IMR-90 (cell line): ENCODE results near the gene BMP8A. TPM values are rescaled to one million over a fixed set of nuclear protein-coding genes. Genes with fewer than 3 reads are reported as not detected.
"Not testable (repeated sequence)": the region's sequence is repeated elsewhere in the genome, so short reads cannot be mapped to it uniquely, and the experiment has no call there.

Experiments used
- ATAC-seq: fragments of 200-7000 bp; cut with Tn5 transposase; 2 replicates; pipeline ENCODE4 v1.9.1; 2020; ENCODE audit warnings: low read depth, mild to moderate bottlenecking, moderate library complexity
- BruUV-seq: library from RNA; stranded (reverse); fragments of 400-500 nt; replicated peaks from 2 replicates; lab custom pipeline; 2021; lab: Mats Ljungman, UMichigan
- CTCF ChIA-PET: fragments of 300-600 bp; formaldehyde crosslinking; extraction: SDS; loops from one replicate; lab custom pipeline; 2021; ENCODE audit warnings: antibody characterized with exemption; lab: Yijun Ruan, JAX
- POLR2A ChIA-PET: fragments of 300-600 bp; sonication (Branson Sonifier 250); formaldehyde crosslinking; loops from one replicate; lab custom pipeline; 2022; ENCODE audit warnings: antibody characterized with exemption; ENCODE audit not compliant: unreplicated experiment; lab: Charles Lee
- DNase-seq: peaks from one replicate; pipeline ENCODE4 v3.0.0; 2013
- H2AFZ ChIP-seq: replicated peaks from 2 replicates; pipeline ENCODE3; 2013; ENCODE audit warnings: low read length, mild to moderate bottlenecking; ENCODE audit not compliant: poor library complexity
- H2AK5ac ChIP-seq: 2 replicates; pipeline ENCODE4 v1.6.1; 2013; ENCODE audit warnings: low read depth, low read length, inconsistent platforms
- H2AK9ac ChIP-seq: replicated peaks from 2 replicates; pipeline ENCODE3; 2013; ENCODE audit warnings: mild to moderate bottlenecking, low read depth, low read length, moderate library complexity; ENCODE audit not compliant: poor library complexity
- H2BK120ac ChIP-seq: 2 replicates; pipeline ENCODE4 v1.6.1; 2013; ENCODE audit warnings: low read depth, low read length, inconsistent platforms
- H2BK15ac ChIP-seq: 3 replicates; pipeline ENCODE4 v1.6.1; 2013; ENCODE audit warnings: low read depth, low read length, inconsistent platforms
- H2BK20ac ChIP-seq: 2 replicates; pipeline ENCODE4 v1.6.1; 2013; ENCODE audit warnings: low read depth, mild to moderate bottlenecking, inconsistent platforms, low read length, moderate library complexity
- H2BK5ac ChIP-seq: 2 replicates; pipeline ENCODE4 v1.6.1; 2013; ENCODE audit warnings: mild to moderate bottlenecking, low read depth, low read length, inconsistent platforms; ENCODE audit not compliant: poor library complexity, severe bottlenecking
- H3K14ac ChIP-seq: replicated peaks from 2 replicates; pipeline ENCODE4 v1.6.1; 2013; ENCODE audit warnings: low read depth, low read length, inconsistent platforms
- H3K18ac ChIP-seq: 2 replicates; pipeline ENCODE4 v1.6.1; 2013; ENCODE audit warnings: low read depth, low read length, control low read depth
- H3K23ac ChIP-seq: 2 replicates; pipeline ENCODE4 v1.6.1; 2013; ENCODE audit warnings: low read depth, low read length, inconsistent platforms
- H3K27ac ChIP-seq: 2 replicates; pipeline ENCODE4 v1.5.1; 2013; ENCODE audit warnings: mild to moderate bottlenecking, control low read depth, low read length; ENCODE audit not compliant: insufficient read depth
- H3K27me3 ChIP-seq: 2 replicates; pipeline ENCODE4 v1.6.1; 2013; ENCODE audit warnings: low read length; ENCODE audit not compliant: control insufficient read depth, insufficient read depth
- H3K36me3 ChIP-seq: 2 replicates; pipeline ENCODE4 v1.6.1; 2013; ENCODE audit warnings: low read length, mixed read lengths; ENCODE audit not compliant: control insufficient read depth, insufficient read depth
- H3K4ac ChIP-seq: 2 replicates; pipeline ENCODE4 v1.6.1; 2013; ENCODE audit warnings: low read depth, low read length, inconsistent platforms
- H3K4me1 ChIP-seq: 2 replicates; pipeline ENCODE4 v1.6.1; 2013; ENCODE audit warnings: low read length, mixed read lengths; ENCODE audit not compliant: control insufficient read depth, insufficient read depth
- H3K4me2 ChIP-seq: 2 replicates; pipeline ENCODE4 v1.6.1; 2013; ENCODE audit warnings: low read depth, mild to moderate bottlenecking, control low read depth, low read length, moderate library complexity
- H3K4me3 ChIP-seq: 2 replicates; pipeline ENCODE4 v1.5.1; 2013; ENCODE audit warnings: low read depth, mild to moderate bottlenecking, control low read depth, low read length, moderate library complexity; ENCODE audit not compliant: insufficient read depth
- H3K56ac ChIP-seq: 2 replicates; pipeline ENCODE4 v1.6.1; 2013; ENCODE audit warnings: low read length, inconsistent platforms; ENCODE audit not compliant: insufficient read depth; ENCODE audit errors: extremely low read depth
- H3K79me1 ChIP-seq, 2 experiments: 2 replicates each; pipeline ENCODE4 v1.6.1; 2013; ENCODE audit warnings: low read length in 2 of 2, inconsistent platforms in 1 of 2, low read depth in 1 of 2
- H3K9ac ChIP-seq: 2 replicates; pipeline ENCODE4 v1.6.1; 2013; ENCODE audit warnings: low read depth, low read length, control low read depth
- H3K9me1 ChIP-seq: 2 replicates; pipeline ENCODE4 v1.6.1; 2013; ENCODE audit warnings: low read length, inconsistent platforms; ENCODE audit not compliant: insufficient read depth
- H3K9me3 ChIP-seq: 2 replicates; pipeline ENCODE4 v1.6.1; 2013; ENCODE audit warnings: low read length; ENCODE audit not compliant: control insufficient read depth, insufficient read depth
- H4K20me1 ChIP-seq: 2 replicates; pipeline ENCODE4 v1.6.1; 2013; ENCODE audit warnings: low read length, inconsistent platforms; ENCODE audit not compliant: insufficient read depth
- H4K5ac ChIP-seq: 2 replicates; pipeline ENCODE4 v1.6.1; 2013; ENCODE audit warnings: mild to moderate bottlenecking, low read depth, low read length, control low read depth
- H4K8ac ChIP-seq, 2 experiments: 2 replicates each; pipeline ENCODE4 v1.6.1; 2013; ENCODE audit warnings: low read depth in 2 of 2, low read length in 2 of 2, control low read depth in 1 of 2, inconsistent platforms in 1 of 2
- H4K91ac ChIP-seq: 2 replicates; pipeline ENCODE4 v1.6.1; 2013; ENCODE audit warnings: low read depth, low read length, inconsistent platforms; ENCODE audit not compliant: insufficient read depth
- CEBPB ChIP-seq: IDR thresholded peaks from 2 replicates; pipeline ENCODE4 v1.6.1; 2012; ENCODE audit warnings: low read depth, low read length, improper control_type of control experiment
- NFE2L2 ChIP-seq: fragments of 150-350 bp; IDR thresholded peaks from 2 replicates; pipeline ENCODE4 v1.6.1; 2016; ENCODE audit warnings: low read depth, mild to moderate bottlenecking, low read length
- WGBS, 2 experiments: methylation state at CpG; one replicate each; pipeline versions ENCODE4 v1.1.5 to v1.1.7; 2013; ENCODE audit warnings: missing lambda C conversion rate in 2 of 2; ENCODE audit not compliant: insufficient read length in 1 of 2; ENCODE audit errors: extremely low coverage in 2 of 2; 5-methylcytosine and 5-hydroxymethylcytosine counted together
- dilution Hi-C: fragments of 300-500 bp; cut with HindIII; formaldehyde crosslinking; loops from one replicate; pipeline ENCODE4 v1.14.3; 2018; ENCODE audit warnings: low sequenced_read_pairs; ENCODE audit not compliant: unreplicated experiment
- in situ Hi-C: fragments of 300-500 bp; cut with MboI; formaldehyde crosslinking; loops from 3 replicates; pipeline ENCODE4 v1.14.3; 2019; ENCODE audit warnings: low sequenced_read_pairs, inconsistent platforms, mixed read lengths
- intact Hi-C: fragments of 100-400 bp; cut with micrococcal nuclease; formaldehyde crosslinking; loops from 2 replicates; pipeline ENCODE4 v1.10.0; 2022
- polyA plus RNA-seq, 3 experiments: library from polyadenylated mRNA; depleted of rRNA; stranded (reverse); fragments of >200 nt; gene quantifications; 2 replicates each; pipeline ENCODE4 v1.2.3, GENCODE V29; 2012; ENCODE audit warnings: low replicate concordance in 1 of 3
- total RNA-seq: library from RNA; depleted of rRNA; stranded (reverse); fragments of >200 nt; gene quantifications from 2 replicates; pipeline ENCODE4 v1.2.3, GENCODE V29; 2012

Gene BMP8A
- total and polyA plus RNA-seq, 2 of the 4 experiments (the other 2 are of a cell fraction), result not detected

GRCh38 chr1:39501666-39502065 lies 10.2 kb downstream of the BMP8A start:
- H3K23ac ChIP-seq, result no peak overlapping the region
- no peaks in the 10 kb centered on the region for H3K9me1 ChIP-seq
- WGBS, 2 experiments, result 86% methylated on average over 1 of the region's 5 CpGs; no CpG with 5 or more reads in 1 of the 2 experiments
- H4K5ac ChIP-seq, result no peak overlapping the region
- no peaks in the 10 kb centered on the region for H4K20me1 ChIP-seq
- H3K4ac ChIP-seq, result no peak overlapping the region
- no peak overlapping the region for H2AK9ac ChIP-seq
- H3K9ac ChIP-seq, result no peak overlapping the region
- no peak overlapping the region for H3K27ac ChIP-seq
- in situ Hi-C loops (loop anchor here (10.0 kb wide), 1 partner anchor 213 kb away; no protein-coding TSS in a partner anchor), dilution Hi-C loops (no loop called here), intact Hi-C loops (no loop called here)
- no peak overlapping the region for H2BK15ac ChIP-seq
- no peak overlapping the region for H3K4me3 ChIP-seq
- H4K91ac ChIP-seq, result no peak overlapping the region
- H3K56ac ChIP-seq, result no peak overlapping the region
- ATAC-seq (peak; percentile 70), DNase-seq (peak; percentile 68)
- no TSS peak for BruUV-seq
- ChIA-PET POLR2A (no interaction called here), CTCF (interaction anchor here (0.6 to 1.2 kb wide), 2 partner anchors 19 to 223 kb away, joined by 3 read pairs; no protein-coding TSS in a partner anchor)
- TF ChIP-seq NFE2L2 (no peak), CEBPB (peak; percentile 30; the same call in 1 of the 2 replicates)
- no peaks in the 10 kb centered on the region; the same call in 1 of the 2 replicates for H3K27me3 ChIP-seq
- no peak overlapping the region for H2AFZ ChIP-seq
- H2BK20ac ChIP-seq, result no peak overlapping the region
- no peak overlapping the region for H4K8ac ChIP-seq
- peaks cover 6% of the 10 kb centered on the region for H3K4me1 ChIP-seq
- H3K36me3 ChIP-seq, result no peaks in the 10 kb centered on the region
- H3K14ac ChIP-seq, result no peak overlapping the region
- no peaks in the 10 kb centered on the region for H3K79me1 ChIP-seq
- H3K4me2 ChIP-seq, result no peak overlapping the region
- no peak overlapping the region for H3K18ac ChIP-seq
- no peak overlapping the region for H2AK5ac ChIP-seq
- H3K9me3 ChIP-seq, result no peaks in the 10 kb centered on the region; the same call in 1 of the 2 replicates
- no peak overlapping the region for H2BK5ac ChIP-seq
- H2BK120ac ChIP-seq, result no peak overlapping the region

GRCh38 chr1:39504436-39504835 lies 13.0 kb downstream of the BMP8A start:
- H3K4ac ChIP-seq, H3K56ac ChIP-seq, H3K18ac ChIP-seq, H4K8ac ChIP-seq, H3K23ac ChIP-seq, H3K79me1 ChIP-seq, H3K9ac ChIP-seq, BruUV-seq, H4K5ac ChIP-seq, H3K9me1 ChIP-seq, H3K27ac ChIP-seq, H3K4me1 ChIP-seq, intact Hi-C loops, H3K4me3 ChIP-seq, H3K4me2 ChIP-seq, H4K20me1 ChIP-seq, H3K9me3 ChIP-seq, ATAC-seq, H2BK20ac ChIP-seq, CTCF ChIA-PET, H4K91ac ChIP-seq, H2BK5ac ChIP-seq, DNase-seq, H2AK9ac ChIP-seq, H3K36me3 ChIP-seq, H3K27me3 ChIP-seq, H3K14ac ChIP-seq, H2AFZ ChIP-seq, dilution Hi-C loops, H2BK15ac ChIP-seq, H2BK120ac ChIP-seq, H2AK5ac ChIP-seq, POLR2A ChIA-PET: not testable (repeated sequence)
- in situ Hi-C loops, result loop anchor here (10.0 kb wide), 1 partner anchor 210 kb away; no protein-coding TSS in a partner anchor
- 57% methylated on average over 6 of the region's 9 CpGs; no CpG with 5 or more reads in 1 of the 2 experiments for WGBS, 2 experiments
